HepG2 (cell line): ENCODE measurements around the gene PRR15L. TPM values are rescaled to one million over a fixed set of nuclear protein-coding genes. Genes with fewer than 3 reads are reported as not detected.

Experiments used
- ATAC-seq: fragments of 200-7000 bp; cut with Tn5 transposase; 3 replicates; pipeline ENCODE4 v1.9.1; 2020; ENCODE audit warnings: mild to moderate bottlenecking, moderate library complexity
- BruUV-seq: library from RNA; stranded (reverse); fragments of 400-500 nt; replicated peaks from 2 replicates; lab custom pipeline; 2021; lab: Mats Ljungman, UMichigan
- CTCF ChIA-PET: fragments of 300-600 bp; formaldehyde crosslinking; extraction: SDS; loops from one replicate; lab custom pipeline; 2021; ENCODE audit warnings: low total read pairs, inconsistent platforms, low intra/inter-chr PET ratio; lab: Yijun Ruan, JAX
- POLR2A ChIA-PET: fragments of 350-600 bp; sonication (Branson Sonifier 250); formaldehyde crosslinking; loops from one replicate; lab custom pipeline; 2020; ENCODE audit warnings: antibody characterized with exemption, inconsistent platforms; lab: Yijun Ruan, JAX
- DNase-seq: peaks from one replicate; pipeline ENCODE4 v3.0.0-alpha.2; 2015; ENCODE audit warnings: low spot score
- FAIRE-seq: peaks from 3 replicates; lab custom pipeline; 2011; peaks lifted over from hg19 to GRCh38; lab: Jason Lieb, UNC
- H2AFZ ChIP-seq: one replicate; pipeline ENCODE4 v1.6.1; 2011; ENCODE audit warnings: low read length, inconsistent platforms
- H3K27ac ChIP-seq: fragments of 300-600 bp; 3 replicates; pipeline ENCODE4 v1.8.0; 2011; ENCODE audit warnings: mixed run types, mild to moderate bottlenecking, mixed read lengths, low read length, inconsistent platforms; ENCODE audit not compliant: insufficient read depth; ENCODE audit errors: extremely low read length
- H3K27me3 ChIP-seq, 2 experiments: fragments of 200-600 bp in 1 of 2; 2 replicates in 1 of 2; 3 replicates in 1 of 2; pipeline versions ENCODE4 v1.6.0 to v1.8.0; 2011; ENCODE audit warnings: low read length in 2 of 2, mild to moderate bottlenecking in 2 of 2, moderate library complexity in 2 of 2, inconsistent platforms in 1 of 2; ENCODE audit not compliant: insufficient read depth in 2 of 2, control insufficient read depth in 1 of 2
- H3K36me3 ChIP-seq, 2 experiments: fragments of 200-600 bp in 1 of 2; replicated peaks in 1 of 2; 2 replicates in 1 of 2; 3 replicates in 1 of 2; pipeline versions ENCODE4 v1.5.1 to v1.8.0; 2011; ENCODE audit warnings: low read length in 2 of 2, inconsistent platforms in 1 of 2; ENCODE audit not compliant: insufficient read depth in 2 of 2, control insufficient read depth in 1 of 2
- H3K4me1 ChIP-seq: 2 replicates; pipeline ENCODE4 v1.5.1; 2012; ENCODE audit warnings: low read length, inconsistent platforms; ENCODE audit not compliant: insufficient read depth
- H3K4me2 ChIP-seq: 2 replicates; pipeline ENCODE4 v1.6.0; 2011; ENCODE audit warnings: low read depth, low read length, inconsistent platforms
- H3K4me3 ChIP-seq, 3 experiments: fragments of 200-600 bp in 1 of 3; sonication (generic), shearing (Covaris generic) in 1 of 3; replicated peaks in 1 of 3; 2 replicates each; pipeline ENCODE4 v1.5.1; 2011 to 2016; ENCODE audit warnings: low read length in 3 of 3, inconsistent platforms in 2 of 3, low read depth in 2 of 3, mild to moderate bottlenecking in 2 of 3, control low read depth in 1 of 3, mixed read lengths in 1 of 3; ENCODE audit not compliant: insufficient read depth in 1 of 3
- H3K79me2 ChIP-seq: one replicate; pipeline ENCODE4 v1.6.1; 2011; ENCODE audit warnings: low read length, inconsistent platforms; ENCODE audit not compliant: insufficient read depth
- H3K9ac ChIP-seq: 2 replicates; pipeline ENCODE4 v1.6.0; 2011; ENCODE audit warnings: mild to moderate bottlenecking, low read depth, low read length, inconsistent platforms; ENCODE audit not compliant: insufficient read depth
- H3K9me3 ChIP-seq: 2 replicates; pipeline ENCODE4 v1.5.1; 2012; ENCODE audit warnings: mild to moderate bottlenecking, low read length
- H4K20me1 ChIP-seq: 2 replicates; pipeline ENCODE4 v1.6.0; 2011; ENCODE audit warnings: inconsistent platforms, mild to moderate bottlenecking, low read length, moderate library complexity; ENCODE audit not compliant: insufficient read depth
- CEBPG ChIP-seq: IDR thresholded peaks from 2 replicates; pipeline ENCODE4 v1.6.1; 2016
- NFRKB ChIP-seq: fragments of 450-650 bp; IDR thresholded peaks from 2 replicates; pipeline ENCODE4 v1.6.1; 2017
- PITX1 ChIP-seq: sonication (generic); formaldehyde crosslinking; IDR thresholded peaks from 2 replicates; pipeline ENCODE4 v1.5.1; 2020; ENCODE audit warnings: mild to moderate bottlenecking, missing genetic modification reagents
- SMARCE1 ChIP-seq: fragments of 450-650 bp; IDR thresholded peaks from 2 replicates; pipeline ENCODE4 v1.6.1; 2017; ENCODE audit warnings: borderline replicate concordance
- ZBTB7B ChIP-seq: sonication (generic); formaldehyde crosslinking; IDR thresholded peaks from 2 replicates; pipeline ENCODE4 v1.4.0; 2020; ENCODE audit warnings: missing genetic modification reagents
- WGBS: methylation state at CpG from one replicate; pipeline ENCODE4 v1.1.6; 2017; ENCODE audit warnings: low lambda C conversion rate; 5-methylcytosine and 5-hydroxymethylcytosine counted together
- in situ Hi-C: cut with HindIII; loops from 2 replicates; pipeline ENCODE4 v1.10.0; 2017; ENCODE audit warnings: low pct_unique_long_range_greater_than_20kb; ENCODE audit not compliant: extremely low pct_ligation_motif_present
- intact Hi-C: fragments of 100-400 bp; cut with micrococcal nuclease; formaldehyde crosslinking; loops from one replicate; pipeline ENCODE4 v1.10.0; 2022; ENCODE audit not compliant: unreplicated experiment
- polyA plus RNA-seq, 8 experiments: library from polyadenylated mRNA; depleted of rRNA in 3 of 8; stranded (reverse) in 7 of 8; unstranded in 1 of 8; fragments of >200 nt; fragmentation: Illumina TruSeq in 4 of 8; extraction: Trizol in 4 of 8; gene quantifications; 2 replicates each; pipeline versions ENCODE4 v1.2.1 to v1.2.3, GENCODE V29; 2011 to 2016; ENCODE audit warnings: low read depth in 4 of 8, missing spikeins in 1 of 8, mixed read lengths in 1 of 8; ENCODE audit not compliant: insufficient read depth in 1 of 8
- total RNA-seq, 5 experiments: library from RNA; depleted of rRNA; stranded (reverse); fragments of >200 nt; fragmentation: Illumina TruSeq; extraction: Trizol; gene quantifications; 2 replicates each; pipeline ENCODE4 v1.2.3, GENCODE V29; 2016; ENCODE audit warnings: low read depth in 1 of 5
- TF ChIP-seq, protein P1 (sequence below): sonication (generic); formaldehyde crosslinking; IDR thresholded peaks from one replicate; pipeline ENCODE4 v1.5.1; 2020; ENCODE audit warnings: mild to moderate bottlenecking, missing genetic modification reagents; ENCODE audit errors: not compliant biosample characterization
- TF ChIP-seq, protein P2 (sequence below): sonication (generic); formaldehyde crosslinking; IDR thresholded peaks from 2 replicates; pipeline ENCODE4 v1.4.0; 2020; ENCODE audit warnings: mild to moderate bottlenecking, missing genetic modification reagents

Gene PRR15L
- total and polyA plus RNA-seq, 2 of the 13 experiments (the other 11 are each of a cell fraction or from before 2014, with no cell fraction given) = 0.44 to 2.0 TPM

DNA sequence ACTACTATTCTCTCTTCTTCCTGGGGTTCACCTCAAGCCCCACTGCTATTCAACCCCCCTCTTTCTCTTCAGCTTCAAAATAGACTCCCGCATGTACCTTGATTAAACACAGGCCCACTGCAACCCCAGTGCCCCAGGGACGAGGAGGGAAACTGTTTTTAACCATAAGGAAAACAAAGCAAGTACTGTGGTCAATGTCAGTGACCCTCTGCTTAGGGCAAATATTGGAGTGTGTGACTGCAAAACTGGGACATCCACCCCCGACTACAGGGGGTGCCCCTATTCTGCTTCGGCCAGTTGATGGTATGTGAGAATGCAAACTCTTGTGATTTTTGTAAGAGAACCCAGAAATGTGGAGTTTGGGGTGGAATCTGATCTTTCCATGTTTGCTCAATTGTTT is 25.8 kb downstream of the PRR15L start:
- CTCF ChIA-PET = no interaction called here
- ATAC-seq = peak; percentile 48
- Histone ChIP-seq H2AFZ (no peak overlapping the region), H3K27ac (peak overlapping the region; percentile 16), H3K36me3 (peaks cover 0 to 5% of the 10 kb centered on the region in 2 experiments; a peak in 2 of 5 replicates), H4K20me1 (no peaks in the 10 kb centered on the region), H3K9ac (no peak overlapping the region), H3K4me2 (peak overlapping the region; percentile 34), H3K79me2 (no peaks in the 10 kb centered on the region), H3K27me3 (no peaks in the 10 kb centered on the region), H3K4me3 (no peak overlapping the region; a peak in 1 of 6 replicates), H3K4me1 (peaks cover 50% of the 10 kb centered on the region), H3K9me3 (no peaks in the 10 kb centered on the region)
- no TSS peak for BruUV-seq
- in situ Hi-C loops (no loop called here), intact Hi-C loops (no loop called here)
- POLR2A ChIA-PET = interaction anchor here (0.6 to 2.7 kb wide), 5 partner anchors 10 to 164 kb away, joined by 3 to 23 read pairs (median 3); partner anchors contain the start of gene PNPO
- peak; percentile 65 for FAIRE-seq
- peak; percentile 68 for DNase-seq
- 6% methylated on average over 4 of the region's 4 CpGs for WGBS
- TF ChIP-seq, protein P1, sequence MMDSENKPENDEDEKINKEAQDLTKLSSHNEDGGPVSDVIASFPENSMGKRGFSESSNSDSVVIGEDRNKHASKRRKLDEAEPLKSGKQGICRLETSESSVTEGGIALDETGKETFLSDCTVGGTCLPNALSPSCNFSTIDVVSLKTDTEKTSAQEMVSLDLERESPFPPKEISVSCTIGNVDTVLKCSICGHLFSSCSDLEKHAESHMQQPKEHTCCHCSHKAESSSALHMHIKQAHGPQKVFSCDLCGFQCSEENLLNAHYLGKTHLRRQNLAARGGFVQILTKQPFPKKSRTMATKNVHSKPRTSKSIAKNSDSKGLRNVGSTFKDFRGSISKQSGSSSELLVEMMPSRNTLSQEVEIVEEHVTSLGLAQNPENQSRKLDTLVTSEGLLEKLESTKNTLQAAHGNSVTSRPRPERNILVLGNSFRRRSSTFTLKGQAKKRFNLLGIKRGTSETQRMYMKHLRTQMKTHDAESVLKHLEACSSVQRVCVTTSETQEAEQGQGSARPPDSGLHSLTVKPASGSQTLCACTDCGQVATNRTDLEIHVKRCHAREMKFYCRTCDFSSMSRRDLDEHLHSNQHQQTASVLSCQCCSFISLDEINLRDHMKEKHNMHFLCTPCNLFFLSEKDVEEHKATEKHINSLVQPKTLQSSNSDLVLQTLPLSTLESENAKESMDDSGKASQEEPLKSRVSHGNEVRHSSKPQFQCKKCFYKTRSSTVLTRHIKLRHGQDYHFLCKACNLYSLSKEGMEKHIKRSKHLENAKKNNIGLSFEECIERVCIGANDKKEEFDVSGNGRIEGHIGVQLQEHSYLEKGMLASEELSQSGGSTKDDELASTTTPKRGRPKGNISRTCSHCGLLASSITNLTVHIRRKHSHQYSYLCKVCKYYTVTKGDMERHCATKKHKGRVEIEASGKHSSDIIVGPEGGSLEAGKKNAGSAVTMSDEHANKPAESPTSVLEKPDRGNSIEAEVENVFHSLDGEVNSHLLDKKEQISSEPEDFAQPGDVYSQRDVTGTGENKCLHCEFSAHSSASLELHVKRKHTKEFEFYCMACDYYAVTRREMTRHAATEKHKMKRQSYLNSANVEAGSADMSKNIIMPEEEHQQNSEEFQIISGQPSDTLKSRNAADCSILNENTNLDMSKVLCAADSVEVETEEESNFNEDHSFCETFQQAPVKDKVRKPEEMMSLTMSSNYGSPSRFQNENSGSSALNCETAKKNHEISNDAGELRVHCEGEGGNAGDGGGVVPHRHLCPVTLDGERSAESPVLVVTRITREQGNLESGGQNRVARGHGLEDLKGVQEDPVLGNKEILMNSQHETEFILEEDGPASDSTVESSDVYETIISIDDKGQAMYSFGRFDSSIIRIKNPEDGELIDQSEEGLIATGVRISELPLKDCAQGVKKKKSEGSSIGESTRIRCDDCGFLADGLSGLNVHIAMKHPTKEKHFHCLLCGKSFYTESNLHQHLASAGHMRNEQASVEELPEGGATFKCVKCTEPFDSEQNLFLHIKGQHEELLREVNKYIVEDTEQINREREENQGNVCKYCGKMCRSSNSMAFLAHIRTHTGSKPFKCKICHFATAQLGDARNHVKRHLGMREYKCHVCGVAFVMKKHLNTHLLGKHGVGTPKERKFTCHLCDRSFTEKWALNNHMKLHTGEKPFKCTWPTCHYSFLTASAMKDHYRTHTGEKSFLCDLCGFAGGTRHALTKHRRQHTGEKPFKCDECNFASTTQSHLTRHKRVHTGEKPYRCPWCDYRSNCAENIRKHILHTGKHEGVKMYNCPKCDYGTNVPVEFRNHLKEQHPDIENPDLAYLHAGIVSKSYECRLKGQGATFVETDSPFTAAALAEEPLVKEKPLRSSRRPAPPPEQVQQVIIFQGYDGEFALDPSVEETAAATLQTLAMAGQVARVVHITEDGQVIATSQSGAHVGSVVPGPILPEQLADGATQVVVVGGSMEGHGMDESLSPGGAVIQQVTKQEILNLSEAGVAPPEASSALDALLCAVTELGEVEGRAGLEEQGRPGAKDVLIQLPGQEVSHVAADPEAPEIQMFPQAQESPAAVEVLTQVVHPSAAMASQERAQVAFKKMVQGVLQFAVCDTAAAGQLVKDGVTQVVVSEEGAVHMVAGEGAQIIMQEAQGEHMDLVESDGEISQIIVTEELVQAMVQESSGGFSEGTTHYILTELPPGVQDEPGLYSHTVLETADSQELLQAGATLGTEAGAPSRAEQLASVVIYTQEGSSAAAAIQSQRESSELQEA (CRISPR knock-in tag) = peak; percentile 32
- no peak for TF ChIP-seq NFRKB
- no peak for TF ChIP-seq PITX1 (CRISPR knock-in tag)
- TF ChIP-seq, protein P2, sequence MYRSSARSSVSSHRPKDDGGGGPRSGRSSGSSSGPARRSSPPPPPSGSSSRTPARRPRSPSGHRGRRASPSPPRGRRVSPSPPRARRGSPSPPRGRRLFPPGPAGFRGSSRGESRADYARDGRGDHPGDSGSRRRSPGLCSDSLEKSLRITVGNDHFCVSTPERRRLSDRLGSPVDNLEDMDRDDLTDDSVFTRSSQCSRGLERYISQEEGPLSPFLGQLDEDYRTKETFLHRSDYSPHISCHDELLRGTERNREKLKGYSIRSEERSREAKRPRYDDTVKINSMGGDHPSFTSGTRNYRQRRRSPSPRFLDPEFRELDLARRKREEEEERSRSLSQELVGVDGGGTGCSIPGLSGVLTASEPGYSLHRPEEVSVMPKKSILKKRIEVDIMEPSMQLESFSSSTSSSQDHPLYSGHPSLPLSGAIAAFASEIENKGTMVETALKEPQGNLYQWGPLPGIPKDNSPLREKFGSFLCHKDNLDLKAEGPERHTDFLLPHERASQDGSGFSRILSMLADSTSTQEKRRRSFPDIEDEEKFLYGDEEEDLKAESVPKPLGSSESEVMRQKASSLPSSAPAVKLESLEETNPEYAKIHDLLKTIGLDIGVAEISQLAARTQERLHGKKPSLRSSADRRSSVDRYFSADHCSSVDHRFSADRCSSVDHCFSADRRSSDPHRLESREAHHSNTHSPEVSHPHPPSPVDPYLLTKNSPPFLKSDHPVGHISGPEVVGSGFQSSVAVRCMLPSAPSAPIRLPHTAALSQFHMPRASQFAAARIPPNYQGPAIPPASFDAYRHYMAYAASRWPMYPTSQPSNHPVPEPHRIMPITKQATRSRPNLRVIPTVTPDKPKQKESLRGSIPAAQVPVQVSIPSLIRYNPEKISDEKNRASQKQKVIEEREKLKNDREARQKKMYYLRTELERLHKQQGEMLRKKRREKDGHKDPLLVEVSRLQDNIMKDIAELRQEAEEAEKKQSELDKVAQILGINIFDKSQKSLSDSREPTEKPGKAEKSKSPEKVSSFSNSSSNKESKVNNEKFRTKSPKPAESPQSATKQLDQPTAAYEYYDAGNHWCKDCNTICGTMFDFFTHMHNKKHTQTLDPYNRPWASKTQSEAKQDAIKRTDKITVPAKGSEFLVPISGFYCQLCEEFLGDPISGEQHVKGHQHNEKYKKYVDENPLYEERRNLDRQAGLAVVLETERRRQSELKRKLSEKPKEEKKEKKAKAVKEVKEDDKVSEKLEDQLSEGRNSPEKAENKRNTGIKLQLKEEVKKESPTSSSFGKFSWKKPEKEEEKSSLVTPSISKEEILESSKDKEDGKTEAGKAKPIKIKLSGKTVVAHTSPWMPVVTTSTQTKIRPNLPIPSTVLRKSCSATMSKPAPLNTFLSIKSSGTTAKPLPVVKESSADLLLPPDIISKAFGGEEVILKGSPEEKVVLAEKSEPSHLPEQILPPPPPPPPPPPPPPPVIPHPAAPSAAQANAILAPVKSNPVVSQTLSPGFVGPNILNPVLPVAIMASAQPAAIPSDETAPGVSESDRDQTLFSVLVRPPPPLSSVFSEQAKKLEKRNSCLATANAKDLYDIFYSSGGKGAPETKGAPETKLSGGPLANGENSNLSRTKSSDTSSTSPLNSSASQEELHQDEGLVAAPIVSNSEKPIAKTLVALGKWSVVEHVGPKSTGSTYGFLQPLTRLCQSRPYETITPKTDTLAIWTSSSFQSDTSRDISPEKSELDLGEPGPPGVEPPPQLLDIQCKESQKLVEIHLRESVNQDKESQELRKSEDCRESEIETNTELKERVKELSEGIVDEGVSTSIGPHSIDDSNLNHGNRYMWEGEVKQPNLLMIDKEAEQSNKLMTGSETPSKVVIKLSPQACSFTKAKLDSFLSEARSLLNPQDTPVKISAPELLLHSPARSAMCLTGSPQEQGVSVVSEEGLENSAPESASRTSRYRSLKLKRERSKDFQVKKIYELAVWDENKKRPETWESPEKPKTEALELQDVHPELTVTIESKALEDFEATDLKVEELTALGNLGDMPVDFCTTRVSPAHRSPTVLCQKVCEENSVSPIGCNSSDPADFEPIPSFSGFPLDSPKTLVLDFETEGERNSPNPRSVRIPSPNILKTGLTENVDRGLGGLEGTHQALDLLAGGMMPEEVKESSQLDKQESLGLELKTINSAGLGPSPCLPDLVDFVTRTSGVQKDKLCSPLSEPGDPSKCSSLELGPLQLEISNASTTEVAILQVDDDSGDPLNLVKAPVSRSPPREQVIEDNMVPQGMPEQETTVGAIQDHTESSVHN (CRISPR knock-in tag) = no peak
- TF ChIP-seq ZBTB7B = peak; percentile 47; the same call in 1 of the 2 replicates
- no peak for TF ChIP-seq CEBPG (CRISPR knock-in tag)
- TF ChIP-seq SMARCE1 = no peak
